Esophagus muscularis mucosa (tissue), 2 donors: ENCODE measurements around the gene MACROD2.

ENCODE experiments used
- POLR2A ChIP-seq: fragments of 450-650 bp; IDR thresholded peaks from one replicate; pipeline ENCODE4 v1.6.1; 2017; ENCODE audit warnings: antibody characterized with exemption, moderate library complexity, mild to moderate bottlenecking, low read depth
- POLR2AphosphoS5 ChIP-seq, 2 donors: sonication (generic); formaldehyde crosslinking; IDR thresholded peaks; one replicate each; pipeline ENCODE4 v1.6.1; 2017; ENCODE audit warnings: antibody characterized with exemption in 2 of 2

DNA sequence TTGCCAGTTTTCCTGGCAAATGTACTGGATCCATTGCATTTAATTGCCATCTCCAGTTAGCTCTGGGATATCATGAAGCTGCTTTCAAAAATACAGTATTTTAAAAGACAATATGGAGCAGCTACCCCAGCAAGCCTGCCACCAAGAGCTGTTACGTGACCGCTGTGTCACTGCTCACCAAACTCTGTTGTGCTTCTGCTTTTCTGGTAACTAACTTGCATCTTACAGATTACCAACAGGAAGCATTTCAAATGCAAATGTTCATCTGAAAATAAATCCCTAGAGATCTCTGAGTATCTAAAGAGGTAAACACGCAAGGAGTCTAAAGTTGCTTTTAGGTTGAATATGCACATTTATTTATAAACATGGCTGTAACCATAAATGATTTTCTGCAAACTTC is 1569.7 kb downstream of the MACROD2 start:
- TF ChIP-seq POLR2A, result no peak
- no peak for TF ChIP-seq POLR2AphosphoS5 (IDR thresholded peaks at IDR 0.05)
